ENCODE results near the gene AOAH.

The AOAH gene

DNA sequence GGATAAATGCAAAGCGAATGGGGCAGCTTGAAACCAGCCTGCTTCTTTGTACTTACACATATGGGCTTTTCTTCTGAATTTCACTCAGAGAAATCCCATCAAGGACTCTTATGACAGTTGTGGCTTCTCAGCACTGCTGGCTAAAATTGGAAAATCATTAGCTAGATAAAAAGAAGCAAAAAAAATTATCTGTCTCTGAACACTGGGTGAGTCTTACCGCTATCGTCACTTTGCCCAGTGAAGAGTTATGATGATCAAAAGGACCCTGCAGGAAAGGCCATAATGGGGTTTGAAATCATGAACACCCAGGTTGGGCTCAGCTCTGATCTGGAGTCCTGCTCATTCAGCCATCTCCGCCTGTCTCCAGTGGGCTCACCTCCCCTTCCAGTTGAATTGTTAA lies 34.3 kb downstream of the AOAH start:
- no peak for DNase-seq

DNA sequence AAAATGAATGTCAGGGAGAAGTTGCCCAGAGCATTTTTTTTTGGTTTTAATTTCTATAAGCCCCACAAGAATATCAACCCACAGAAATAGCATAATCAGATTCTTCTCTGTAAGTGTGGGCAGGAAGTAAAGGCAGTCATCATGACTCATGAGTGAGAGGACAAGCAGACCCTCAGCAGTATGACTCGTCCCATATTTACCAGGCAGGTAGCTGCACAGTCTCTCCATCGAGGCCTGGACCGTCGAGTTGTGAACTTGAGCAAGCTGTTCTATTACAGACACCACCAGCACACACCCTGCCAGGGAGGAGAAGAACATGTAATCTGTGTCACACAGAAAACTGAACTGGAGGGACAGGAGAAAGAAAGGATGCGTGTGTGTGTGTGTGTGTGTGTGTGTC lies 37.8 kb downstream of the AOAH start:
- no peak for DNase-seq

DNA sequence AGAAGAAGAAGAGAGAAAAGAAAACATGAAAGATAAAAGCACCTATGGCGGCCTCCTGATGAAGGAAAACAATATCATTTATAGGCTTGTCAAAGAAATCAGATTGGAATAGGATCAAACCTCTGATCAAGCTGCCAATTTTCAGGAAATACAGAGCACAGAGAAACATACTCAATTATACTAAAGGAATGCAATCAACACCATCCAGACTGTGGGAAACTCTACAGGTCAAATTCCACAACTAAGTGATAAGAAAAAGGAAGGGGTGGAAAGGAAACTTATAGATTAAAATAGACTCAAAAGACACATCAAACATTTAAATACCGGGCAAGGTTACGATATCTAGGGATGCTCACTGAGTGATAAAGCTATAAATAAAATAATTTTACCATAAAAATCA lies 39.3 kb downstream of the AOAH start:
- DNase-seq: no peak

DNA sequence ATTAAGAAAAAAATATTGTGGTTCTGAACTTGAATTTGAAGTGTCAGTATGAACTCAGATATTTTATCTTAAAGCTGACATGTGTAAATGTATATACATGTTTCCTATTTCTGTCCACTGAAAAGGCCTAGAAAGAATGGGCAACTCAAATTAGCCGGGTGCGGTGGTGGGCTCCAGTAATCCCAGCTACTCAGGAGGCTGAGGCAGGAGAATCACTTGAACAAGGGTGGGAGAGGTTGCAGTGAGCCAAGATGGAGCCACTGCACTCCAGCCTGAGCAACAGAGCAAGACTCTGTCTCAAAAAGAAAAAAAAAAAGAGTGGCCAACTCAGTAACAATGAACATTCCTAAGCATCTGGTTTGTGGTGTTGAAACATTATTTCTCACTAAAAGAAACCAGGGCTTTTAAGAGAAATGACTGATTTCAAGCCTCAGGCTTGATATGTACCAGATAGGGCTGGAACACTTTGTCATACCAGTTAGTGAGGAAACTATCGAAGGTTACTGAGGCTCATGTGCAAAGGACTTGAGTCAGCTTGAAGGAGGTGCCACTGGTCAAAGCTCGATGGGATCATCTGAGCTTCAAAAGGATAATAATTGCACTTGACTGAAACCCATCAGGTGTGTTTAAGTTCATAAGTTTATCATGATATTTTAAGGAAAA lies 40.5 kb downstream of the AOAH start:
- DNase-seq: no peak

DNA sequence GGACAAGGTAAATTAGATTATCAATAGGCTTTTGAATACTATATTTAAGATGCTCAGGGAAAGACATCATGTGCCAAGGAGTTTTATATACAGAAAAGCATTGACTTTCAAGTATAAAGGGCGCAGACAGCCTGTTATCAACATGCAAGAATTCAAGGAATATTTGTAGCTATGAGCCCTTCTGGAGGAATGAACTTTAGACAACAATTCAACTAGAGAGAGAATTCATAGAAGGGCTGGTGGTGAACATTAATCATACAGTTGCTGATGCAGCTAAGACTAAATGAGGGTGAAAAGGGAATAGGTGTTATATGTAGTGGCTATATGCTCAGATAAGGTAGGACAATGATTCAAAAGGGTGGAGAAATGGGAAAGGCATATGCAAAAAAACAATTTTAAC lies 41.2 kb downstream of the AOAH start:
- no peak for DNase-seq

DNA sequence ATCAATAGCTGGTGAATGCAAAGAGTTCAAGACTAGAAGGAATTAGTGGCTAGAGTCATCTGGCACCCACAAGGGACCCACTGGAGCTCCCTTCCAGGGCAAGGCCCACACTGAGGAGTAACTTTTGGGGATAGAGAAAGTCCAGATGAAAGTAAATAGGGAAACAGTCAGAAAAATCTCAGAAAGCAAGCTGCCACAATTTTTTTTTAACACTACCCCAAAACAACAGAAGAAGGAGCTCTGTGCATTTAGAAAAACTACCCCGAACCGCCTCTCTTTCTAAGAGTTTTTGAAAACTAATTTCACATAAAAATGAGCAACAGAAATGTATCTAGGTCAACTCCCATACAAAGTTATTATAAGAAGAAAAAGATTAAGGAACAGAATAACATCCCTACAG lies 42.2 kb downstream of the AOAH start:
- DNase-seq: no peak

DNA sequence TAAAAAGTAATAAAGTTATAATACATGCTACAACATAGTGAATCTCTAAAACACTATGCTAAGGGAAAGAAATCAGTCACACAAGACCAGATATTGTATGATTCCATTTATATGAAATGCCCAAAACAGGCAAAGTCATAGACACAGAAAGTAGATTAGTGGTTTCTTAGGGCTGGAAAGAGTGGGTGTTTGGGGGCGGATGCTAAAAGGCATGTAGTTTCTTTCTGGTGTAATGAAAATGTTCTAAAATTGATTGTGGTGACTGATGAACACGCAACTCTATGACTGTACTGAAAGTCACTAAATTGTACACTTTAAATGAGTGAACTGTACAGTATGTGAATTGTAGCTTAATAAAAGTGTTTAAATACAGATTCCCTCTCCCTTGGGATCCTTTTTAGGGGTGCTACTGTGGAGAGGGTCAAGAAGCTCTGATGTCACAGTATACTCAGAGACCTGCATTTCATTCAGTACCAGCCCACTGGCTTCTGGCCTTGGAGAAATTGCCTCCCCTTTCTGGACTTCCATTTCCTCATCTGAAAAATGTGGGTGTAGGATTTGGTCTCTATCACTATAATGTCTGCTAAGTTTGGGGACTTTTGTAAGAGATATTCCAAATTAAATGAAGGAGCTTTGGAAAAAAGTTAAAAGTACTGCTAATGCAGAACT lies 46.4 kb downstream of the AOAH start:
- no peak for DNase-seq

DNA sequence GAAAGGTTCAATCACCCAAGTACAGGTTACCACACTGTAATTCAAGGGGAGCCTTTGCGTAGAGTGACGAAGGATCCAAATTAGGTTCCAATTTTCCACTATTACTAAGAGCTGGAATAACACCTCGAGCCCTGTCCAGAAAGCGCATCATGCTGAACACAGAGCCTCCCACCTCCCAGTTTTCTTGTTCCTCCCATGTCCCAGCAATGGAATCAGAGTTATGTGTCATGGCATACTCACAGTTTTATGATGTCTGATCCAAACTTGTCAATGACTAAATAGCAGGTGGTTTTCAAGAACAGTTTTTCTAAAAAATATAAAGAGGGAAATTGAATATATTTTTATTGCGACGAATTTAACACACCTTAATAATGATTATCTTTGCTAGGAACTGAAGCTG lies 50.6 kb downstream of the AOAH start:
- DNase-seq: no peak

DNA sequence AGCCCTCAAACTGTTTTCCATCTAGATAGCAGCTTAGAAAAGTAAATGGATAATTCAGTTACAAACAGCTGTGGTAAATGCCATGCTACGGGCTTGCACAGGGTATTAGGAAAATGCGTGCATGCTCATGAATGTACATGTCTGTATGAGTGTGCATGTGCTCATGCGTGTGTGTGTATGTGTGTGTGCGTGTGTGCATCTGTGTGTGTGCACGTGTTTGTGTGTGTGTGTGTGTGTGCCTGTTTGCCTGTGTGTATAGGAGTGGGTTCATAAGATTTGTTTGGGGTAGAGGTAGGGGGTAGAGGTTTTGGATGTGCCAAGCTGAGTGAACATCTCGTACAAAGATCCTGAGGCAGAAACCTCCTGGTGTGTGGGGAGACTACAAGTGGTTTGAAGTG lies 52.9 kb downstream of the AOAH start:
- DNase-seq: no peak

DNA sequence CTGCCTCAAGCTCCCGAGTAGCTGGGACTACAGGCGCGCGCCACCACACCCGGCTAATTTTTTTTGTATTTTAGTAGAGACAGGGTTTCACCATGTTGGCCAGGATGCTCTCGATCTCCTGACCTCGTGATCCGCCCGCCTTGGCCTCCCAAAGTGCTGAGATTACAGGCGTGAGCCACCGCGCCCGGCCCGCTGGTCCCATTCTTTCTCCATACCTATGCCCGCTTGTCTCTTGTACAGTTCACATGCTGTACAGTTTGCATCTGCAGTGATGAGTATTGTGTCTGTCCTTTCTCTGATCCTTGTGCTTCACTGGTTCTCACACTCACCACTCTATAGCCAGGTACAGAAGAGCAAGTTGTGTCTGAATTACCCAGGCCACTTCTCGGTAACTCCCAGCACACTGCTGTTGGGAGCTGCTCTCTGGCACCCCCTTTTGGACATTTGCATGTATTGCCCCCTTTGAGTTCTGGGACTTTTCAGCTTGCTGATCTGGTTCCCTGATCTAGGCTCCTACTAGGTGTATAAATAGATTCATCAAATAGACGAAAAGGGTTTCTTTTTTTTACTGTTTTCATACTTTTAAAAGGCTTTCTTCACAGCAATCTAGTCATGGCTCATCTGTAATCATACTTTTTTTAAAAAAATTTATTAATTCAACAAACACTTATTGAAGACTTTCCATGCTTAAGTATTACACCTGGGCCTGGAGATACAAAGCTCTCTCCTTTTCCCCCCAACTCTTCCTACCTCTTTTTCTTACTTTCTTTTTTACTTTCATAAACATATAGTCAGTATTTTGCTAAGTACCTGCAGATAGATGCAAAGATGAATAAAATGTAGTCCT lies 53.5 kb downstream of the AOAH start:
- peak; percentile 34 for DNase-seq

DNA sequence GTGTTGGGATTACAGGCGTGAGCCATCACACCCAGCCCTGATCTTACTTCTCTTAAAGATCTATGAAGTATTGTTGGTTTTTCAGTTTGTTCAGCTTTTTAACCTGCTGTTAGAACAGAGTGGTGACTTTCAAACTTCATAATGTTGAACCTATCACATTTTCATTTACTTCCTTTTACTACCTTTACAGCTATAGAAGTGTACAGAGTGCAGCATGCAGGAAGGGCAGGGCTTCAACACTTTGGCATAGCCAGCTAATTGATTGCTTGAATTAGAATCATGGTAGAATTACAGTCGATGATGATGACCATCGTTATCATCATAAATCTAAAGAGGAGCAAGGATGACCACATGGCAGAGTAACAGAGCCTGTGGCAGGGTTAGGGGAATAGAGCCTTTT lies 55.5 kb downstream of the AOAH start:
- DNase-seq: no peak

DNA sequence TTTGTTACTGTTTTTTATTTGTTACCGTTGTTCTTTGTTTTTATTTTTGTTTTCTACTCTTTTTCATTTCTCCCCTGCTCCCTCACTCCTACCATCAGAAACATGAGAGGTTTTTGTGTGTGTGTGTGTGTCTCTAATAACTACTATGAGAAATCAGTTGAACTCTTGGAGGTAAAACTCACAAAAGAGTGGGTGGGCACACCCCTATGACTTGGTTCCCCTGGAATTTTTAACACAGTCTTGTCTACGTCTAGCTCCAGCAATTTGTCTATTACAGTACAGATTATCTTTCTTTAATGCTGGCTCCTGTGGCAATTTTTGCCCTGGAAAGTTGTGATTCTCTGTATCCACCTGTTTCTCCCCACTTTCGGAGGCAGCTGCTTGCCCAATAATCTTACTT lies 56.2 kb downstream of the AOAH start:
- DNase-seq: no peak

DNA sequence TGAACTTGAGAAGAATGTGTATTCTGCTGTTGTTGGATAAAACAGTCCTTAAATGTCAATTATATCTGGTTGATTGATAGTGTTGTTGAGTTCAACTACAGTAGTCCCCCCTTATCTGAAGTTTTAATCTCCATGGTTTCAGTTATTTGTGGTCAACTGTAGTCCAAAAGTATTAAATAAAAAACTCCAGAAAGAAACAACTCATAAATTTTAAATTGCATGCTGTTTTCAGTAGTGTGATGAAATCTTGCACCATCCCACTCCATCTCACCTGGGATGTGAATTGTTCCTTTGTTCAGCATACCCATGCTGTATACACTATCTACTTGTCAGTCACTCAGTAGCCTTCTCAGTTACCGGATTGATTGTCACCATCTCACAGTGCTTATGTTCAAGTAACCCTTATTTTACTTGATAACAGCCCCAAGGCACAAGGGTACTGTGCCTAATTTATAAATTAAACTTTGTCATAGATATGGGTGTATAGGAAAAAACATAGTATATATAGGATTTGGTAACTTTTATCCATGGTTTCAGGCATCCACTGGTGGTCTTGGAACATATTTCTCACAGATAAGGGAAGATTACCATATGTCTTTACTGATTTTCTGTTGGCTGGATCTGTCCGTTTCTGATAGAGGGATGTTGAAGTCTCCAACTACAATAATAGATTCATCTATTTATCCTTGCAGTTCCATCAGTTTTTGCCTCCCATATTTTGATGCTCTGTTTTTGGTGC lies 57.1 kb downstream of the AOAH start:
- DNase-seq: no peak

DNA sequence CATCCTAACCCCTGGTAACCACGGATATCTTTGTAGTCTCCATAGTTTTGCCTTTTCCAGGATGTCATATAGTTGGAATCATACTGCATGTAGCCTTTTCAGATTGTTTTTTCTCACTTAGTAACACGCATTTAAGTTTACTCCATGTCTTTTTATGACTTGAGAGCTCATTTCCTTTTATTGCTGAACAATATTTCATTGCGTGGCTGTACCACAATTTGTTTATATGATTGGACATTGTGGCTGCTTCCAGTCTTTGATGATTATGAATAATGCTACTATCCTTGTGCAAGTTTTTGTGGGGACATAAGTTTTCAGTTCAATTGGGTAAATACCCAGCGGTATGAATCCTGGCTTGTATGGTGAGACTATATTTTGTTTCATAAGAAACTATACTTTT lies 60.8 kb downstream of the AOAH start:
- DNase-seq: no peak

DNA sequence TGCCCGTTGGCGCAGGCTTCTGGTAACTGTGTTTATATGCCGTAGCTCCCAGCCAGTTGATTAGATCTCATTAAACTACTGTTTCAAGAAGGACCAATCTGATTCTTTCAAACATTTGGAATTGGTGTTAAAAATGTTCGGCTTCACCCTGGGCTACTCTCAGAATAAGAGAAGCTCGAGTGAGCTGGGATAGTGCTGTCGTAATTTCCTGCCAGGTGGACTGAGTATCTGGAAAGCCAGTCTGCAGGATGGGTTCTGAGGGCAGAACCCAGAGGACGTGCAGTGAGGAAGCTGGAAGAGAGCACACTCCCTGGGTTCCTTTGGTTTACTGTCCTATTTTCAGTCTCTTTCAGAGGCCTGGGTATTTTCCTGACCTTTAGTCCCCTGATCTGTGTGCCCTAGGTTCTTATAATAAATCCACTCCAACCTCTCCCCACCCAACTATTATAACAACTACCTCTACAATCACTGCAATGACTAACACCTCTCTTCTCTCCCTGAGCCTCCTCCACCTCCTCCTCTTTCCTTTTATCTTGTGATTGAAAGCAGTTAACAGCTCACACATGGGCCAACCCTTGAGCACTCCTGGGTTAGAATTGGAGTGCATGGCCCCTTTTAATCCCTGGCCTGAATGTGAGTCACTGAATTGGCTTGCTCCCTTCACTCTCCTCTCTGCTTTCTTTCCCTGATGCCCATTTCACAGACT lies 63.0 kb downstream of the AOAH start:
- DNase-seq: no peak

DNA sequence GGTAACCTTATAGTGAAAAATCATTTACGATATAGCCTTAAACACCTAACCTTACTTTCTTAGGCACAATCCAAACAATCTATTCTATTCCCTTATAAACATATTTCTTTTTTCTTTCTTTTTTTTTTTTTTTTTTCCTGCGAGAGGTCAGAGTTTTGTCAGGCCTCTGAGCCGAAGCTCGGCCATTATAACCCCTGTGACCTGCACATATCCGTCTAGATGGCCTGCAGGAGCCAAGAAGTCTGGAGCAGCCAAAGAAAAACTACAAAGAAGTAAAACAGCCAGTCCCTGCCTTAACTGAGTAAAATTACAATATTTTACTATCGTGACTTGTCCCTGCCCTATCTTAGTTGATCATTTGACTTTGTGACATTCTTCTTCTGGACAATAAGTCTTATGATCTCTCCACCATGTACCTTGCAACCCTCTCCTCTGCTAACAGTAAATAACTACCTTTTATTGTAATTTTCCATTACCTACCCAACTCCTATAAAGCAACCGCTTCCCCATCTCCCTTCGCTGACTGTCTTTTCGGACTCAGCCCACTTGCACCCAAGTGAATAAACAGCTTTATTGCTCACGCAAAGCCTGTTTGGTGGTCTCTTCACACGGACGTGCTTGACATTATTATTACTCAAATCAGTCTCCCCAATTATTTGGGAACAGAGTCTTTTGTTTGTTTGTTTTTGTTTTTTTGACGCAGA lies 64.5 kb downstream of the AOAH start:
- DNase-seq: no peak

DNA sequence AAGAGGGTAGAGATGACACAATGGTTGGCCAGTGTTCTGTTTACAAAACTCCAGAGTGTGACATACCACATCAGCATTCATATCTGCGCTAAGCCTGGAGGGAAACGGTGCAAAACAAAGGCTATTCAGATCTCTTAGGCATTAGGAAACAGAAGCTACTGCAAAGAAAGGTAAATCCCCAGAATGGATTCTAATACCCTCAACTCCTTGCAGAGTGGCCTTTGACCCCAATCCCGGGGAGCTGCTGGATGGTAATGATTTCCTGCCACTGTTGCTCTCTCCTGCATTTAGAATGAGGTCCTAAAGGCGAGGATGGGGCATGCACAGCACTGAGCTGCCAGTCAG lies 65.2 kb downstream of the AOAH start:
- no peak for DNase-seq

DNA sequence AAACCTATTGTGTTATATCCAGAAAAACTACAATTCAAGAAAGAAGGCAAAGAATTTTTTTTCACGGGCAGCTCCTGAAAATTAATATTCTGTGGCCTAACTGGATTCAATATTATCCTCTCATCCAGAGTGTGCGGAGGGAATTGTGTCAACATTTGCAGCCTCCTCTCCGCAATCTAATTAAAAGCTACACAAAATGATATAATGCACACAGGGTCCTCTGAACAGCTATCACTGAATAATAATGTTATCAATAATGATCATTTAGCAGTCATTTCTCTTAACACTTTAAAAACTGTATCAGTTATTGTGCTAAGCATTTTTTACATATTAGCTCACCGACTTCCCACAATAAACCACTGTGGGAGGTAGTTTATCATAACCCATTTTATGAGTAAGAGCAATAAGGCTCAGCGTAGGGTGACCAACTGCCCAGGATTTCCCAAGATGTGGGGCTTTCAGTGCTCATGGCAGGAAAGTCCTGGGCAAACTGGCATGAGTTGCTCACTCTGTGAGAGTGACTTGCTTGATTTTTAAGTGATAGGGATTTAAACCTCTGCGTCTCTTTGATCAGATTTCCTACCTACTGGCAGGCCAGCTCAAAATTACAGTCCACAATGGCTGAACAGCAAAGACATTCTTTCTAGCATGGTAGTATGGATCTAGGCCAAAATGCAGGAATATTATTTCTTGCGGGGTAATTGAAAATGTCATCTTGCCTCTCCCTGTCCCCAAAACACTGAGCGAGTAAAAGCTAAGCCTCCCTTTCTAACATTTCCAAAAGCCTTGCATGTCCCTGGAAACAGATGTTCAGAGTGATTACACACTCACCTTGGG lies 65.7 kb downstream of the AOAH start:
- DNase-seq: no peak

DNA sequence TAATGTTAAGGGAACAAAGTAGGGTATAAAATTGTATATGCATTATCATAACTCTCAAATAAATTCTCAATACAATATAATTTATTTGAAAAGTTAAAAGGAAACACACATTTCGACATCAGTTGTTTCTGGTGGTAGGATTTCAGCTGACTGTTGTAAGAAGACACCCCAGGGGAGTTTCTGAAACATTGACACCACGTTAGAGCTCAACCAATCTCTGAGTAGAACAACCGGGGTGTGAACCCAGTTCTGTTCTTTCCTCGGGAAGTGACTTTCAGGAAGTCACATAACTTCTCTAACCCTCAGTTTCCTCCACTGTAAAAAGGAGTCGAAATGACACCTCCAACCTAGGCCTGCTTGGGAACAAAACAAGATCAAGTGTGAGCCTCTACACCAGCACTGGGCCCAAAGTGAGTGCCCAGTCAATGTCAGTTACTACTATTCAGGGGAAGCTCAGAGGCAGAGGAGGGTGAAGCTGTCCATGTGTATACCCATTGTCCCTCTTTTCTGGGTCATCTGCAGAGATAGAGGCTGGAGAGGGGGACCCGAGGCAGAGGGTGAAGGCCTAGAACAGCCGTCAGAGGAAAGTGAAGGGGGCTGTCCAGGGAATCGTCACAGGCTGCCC lies 67.1 kb downstream of the AOAH start:
- no peak for DNase-seq

DNA sequence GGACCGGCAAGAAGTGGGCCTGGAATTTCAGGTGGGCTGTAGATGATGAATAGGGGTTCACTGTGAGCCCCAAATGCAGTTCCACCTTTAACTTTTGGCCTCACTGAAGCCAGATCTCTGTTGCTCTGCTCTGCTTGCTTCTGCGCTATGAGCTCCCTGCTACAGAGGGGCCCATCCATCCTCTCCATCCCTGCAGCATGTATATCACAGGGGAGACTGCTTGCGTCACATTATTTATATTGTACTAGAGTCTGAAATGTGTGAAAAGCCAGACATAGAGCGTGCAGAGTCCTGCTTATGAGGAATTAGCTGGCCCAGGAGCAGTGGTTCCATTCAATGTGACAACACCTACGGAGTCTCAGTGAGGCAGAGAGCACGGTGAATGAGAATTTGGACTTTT lies 69.9 kb downstream of the AOAH start:
- no peak for DNase-seq

Measured in NCI-H2171 (cell line).